ENCODE measurements around the gene MUC13. TPM values are rescaled to one million over a fixed set of nuclear protein-coding genes. Genes with fewer than 3 reads are reported as not detected.
A peak's percentile ranks its signal among the peaks of the same experiment; 100 is the strongest.

Gene MUC13
- total RNA-seq, 1 experiment from 2014 or later: 0.13 TPM

- BruUV-seq (replicated peaks): no TSS peak
- DNase-seq (ENCODE audit: low read depth, low spot score) (no peak), ATAC-seq (peak; percentile 72)
- Histone ChIP-seq H3K4me3 (ENCODE audit: low read depth in 2 of 2, low read length in 2 of 2) (peak overlapping the region; percentile 71 to 76), H3K27ac (ENCODE audit: low read length) (peak overlapping the region; percentile 91), H3K9me3 (ENCODE audit: control insufficient read depth, insufficient read depth, low read depth, low read length) (no peaks in the 10 kb centered on the region), H3K36me3 (ENCODE audit: control insufficient read depth, insufficient read depth, low read length) (no peaks in the 10 kb centered on the region), H3K27me3 (ENCODE audit: control insufficient read depth, insufficient read depth, low read length) (no peaks in the 10 kb centered on the region), H3K4me1 (ENCODE audit: control insufficient read depth, insufficient read depth, low read length) (peaks cover 47% of the 10 kb centered on the region)
- ChIA-PET POLR2A (interaction anchor here (0.9 kb wide), 1 partner anchor 9 kb away, joined by 3 read pairs; no protein-coding TSS in a partner anchor), CTCF (interaction anchor here (0.6 kb wide), 1 partner anchor 126 kb away, joined by 4 read pairs; no protein-coding TSS in a partner anchor)
- in situ Hi-C loops (cut with HindIII; ENCODE audit: low pct_unique_long_range_greater_than_20kb, low sequenced_read_pairs) (no loop called here), intact Hi-C loops (cut with micrococcal nuclease; ENCODE audit: unreplicated experiment) (no loop called here)
- TF ChIP-seq TCF7L2 (IDR thresholded peaks at IDR 0.05; ENCODE audit: low read depth, low read length) (peak; percentile 63), CTCF (IDR thresholded peaks at IDR 0.05) (no peak; the same call in 1 of the 2 replicates), SIN3A (IDR thresholded peaks at IDR 0.05; ENCODE audit: borderline replicate concordance, insufficient read depth, low read depth, low read length) (peak; percentile 51; the same call in 1 of the 2 replicates), POLR2AphosphoS5 (IDR thresholded peaks at IDR 0.05; ENCODE audit: low read depth, low read length) (peak; percentile 46; the same call in 1 of the 2 replicates)
Measured at GRCh38 chr3:124886168-124887056, 48.1 kb downstream of the MUC13 start.

- POLR2A ChIA-PET: no interaction called here
- CTCF ChIA-PET: no interaction called here
- H3K27ac ChIP-seq (ENCODE audit: low read length): peak overlapping the region; percentile 91
- ATAC-seq (no peak), DNase-seq (ENCODE audit: low read depth, low spot score) (no peak)
- H3K4me3 ChIP-seq (ENCODE audit: low read depth in 2 of 2, low read length in 2 of 2): peak overlapping the region; percentile 71 to 76
- in situ Hi-C loops (cut with HindIII; ENCODE audit: low pct_unique_long_range_greater_than_20kb, low sequenced_read_pairs): no loop called here
- TF ChIP-seq REST (IDR thresholded peaks at IDR 0.05; ENCODE audit: insufficient read depth in 1 of 2, low read depth in 2 of 2, low read length in 1 of 2): no peak
- no peak for TF ChIP-seq CTCF (IDR thresholded peaks at IDR 0.05)
- no peak for TF ChIP-seq TCF7L2 (IDR thresholded peaks at IDR 0.05; ENCODE audit: low read depth, low read length)
- no peak for TF ChIP-seq POLR2AphosphoS5 (IDR thresholded peaks at IDR 0.05; ENCODE audit: low read depth, low read length)
- no peak for TF ChIP-seq SIN3A (IDR thresholded peaks at IDR 0.05; ENCODE audit: borderline replicate concordance, insufficient read depth, low read depth, low read length)
- no peaks in the 10 kb centered on the region for H3K27me3 ChIP-seq (ENCODE audit: control insufficient read depth, insufficient read depth, low read length)
- H3K4me1 ChIP-seq (ENCODE audit: control insufficient read depth, insufficient read depth, low read length): peaks cover 48% of the 10 kb centered on the region
- H3K9me3 ChIP-seq (ENCODE audit: control insufficient read depth, insufficient read depth, low read depth, low read length): no peaks in the 10 kb centered on the region
- H3K36me3 ChIP-seq (ENCODE audit: control insufficient read depth, insufficient read depth, low read length): no peaks in the 10 kb centered on the region
- BruUV-seq (replicated peaks): TSS peak; percentile 77
- intact Hi-C loops (cut with micrococcal nuclease; ENCODE audit: unreplicated experiment): no loop called here
Measured at GRCh38 chr3:124885466-124886167, 48.9 kb downstream of the MUC13 start.

Measured in Panc1 (cell line).